Epidermal melanocyte (primary cell): ENCODE data around the gene DOP1A.

Experiments
- DNase-seq: peaks from one replicate; pipeline ENCODE4 v3.0.0; 2011; ENCODE audit warnings: low spot score; ENCODE audit not compliant: insufficient read length

Gene DOP1A

DNA sequence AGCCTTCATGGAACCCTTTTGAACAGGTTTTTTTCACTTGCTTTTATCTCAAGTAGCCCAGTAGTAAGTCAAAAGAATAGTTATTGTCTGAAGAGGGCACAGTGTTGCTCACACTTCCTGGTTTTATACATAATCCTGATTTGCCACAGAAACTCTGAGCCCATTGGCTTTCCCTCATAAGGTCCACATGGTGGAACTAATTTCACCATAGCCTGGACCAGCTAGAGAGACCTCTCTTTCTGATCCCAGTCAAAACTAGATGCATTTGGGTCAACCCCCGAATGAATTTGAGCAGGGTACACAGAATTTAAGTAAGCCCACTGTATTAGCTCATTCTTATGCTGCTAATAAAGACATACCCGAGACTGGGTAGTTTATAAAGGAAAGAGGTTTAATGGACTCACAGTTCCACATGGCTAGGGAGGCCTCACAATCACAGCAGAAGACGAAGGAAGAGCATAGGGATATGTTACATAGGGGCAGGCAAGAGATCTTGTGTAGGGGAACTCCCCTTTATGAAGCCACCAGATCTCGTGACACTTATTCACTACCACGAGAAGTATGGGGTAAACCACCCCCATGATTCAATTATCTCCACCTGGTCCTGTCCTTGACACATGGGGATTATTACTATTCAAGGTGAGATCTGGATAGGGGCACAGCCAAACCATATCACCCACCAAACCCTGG lies 131.8 kb downstream of the DOP1A start:
- DNase-seq: no peak

DNA sequence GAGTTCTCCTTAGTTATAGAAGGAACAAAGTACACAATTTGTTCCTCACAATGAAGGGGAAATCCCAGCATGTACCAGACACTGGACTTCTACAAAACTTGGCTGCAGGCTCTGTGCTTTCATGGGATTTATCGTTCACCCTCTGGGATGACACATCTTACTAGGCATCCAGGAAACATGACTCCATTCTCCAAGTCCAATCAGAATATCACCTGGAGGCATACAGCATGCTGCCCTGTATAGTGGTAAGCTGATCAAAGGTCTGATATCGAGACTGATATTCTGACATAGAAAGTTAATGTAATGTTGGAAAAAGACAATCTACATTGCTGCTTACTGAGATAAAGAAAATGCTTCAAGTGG lies 132.4 kb downstream of the DOP1A start:
- DNase-seq: no peak

DNA sequence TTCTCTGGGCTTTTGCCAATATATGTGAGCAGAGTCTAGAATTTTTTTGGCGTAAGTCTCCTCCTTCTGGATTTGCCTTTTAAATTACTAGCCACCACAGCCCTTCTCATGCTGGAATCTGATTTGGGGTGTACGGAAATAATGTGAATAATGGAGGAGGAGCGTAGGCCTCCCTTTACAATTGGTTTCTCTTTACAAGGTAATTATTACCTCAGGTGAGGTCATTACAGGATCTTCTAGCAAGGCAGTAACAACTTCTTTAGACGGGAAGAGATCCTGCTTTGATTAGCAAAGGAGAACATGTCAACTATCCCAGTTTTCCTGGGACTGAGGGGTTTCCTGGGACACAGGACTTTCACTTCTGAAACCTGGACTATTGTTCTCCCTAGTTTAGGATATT lies 134.6 kb downstream of the DOP1A start:
- DNase-seq: no peak

DNA sequence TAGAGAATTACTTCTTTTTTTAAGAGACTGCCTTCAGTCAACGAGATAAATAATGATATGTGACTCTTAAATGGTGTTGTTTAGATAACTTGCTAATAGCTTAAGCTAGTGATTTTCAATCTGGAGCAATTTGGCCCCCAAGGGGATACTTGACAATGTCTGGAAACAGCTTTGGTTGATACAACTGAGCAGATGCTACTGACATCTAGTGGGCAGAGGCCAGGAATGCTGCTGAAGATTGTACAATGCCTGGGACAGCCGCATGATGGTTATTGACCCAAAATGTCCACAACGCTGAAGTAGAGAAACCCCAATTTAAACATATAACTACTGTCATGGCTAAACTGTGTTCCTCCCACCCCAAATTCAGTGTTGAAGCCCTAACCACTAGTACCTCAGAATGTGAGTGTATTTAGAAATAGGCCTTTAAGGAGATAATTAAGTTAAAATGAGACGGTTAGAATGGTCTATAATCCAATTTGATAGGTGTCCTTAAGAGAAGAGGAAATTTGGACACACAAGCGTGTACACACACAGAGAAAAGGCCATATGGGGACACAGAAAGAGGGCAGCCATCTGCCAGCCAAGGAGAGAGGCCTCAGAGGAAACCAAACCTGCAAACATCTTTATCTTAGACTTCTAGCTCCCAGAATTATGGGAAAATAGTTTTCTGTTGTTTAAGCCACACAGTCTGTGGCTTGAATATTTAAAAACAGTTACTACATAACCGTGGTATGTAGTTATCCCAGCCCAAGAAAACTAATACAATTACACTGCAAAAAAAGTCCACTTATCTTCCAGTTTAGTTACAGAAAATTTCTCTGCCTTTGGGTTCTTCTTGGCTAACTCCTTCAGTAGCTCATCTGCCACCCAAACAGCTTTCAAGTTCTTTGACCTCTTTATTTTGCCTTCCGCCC lies 147.9 kb downstream of the DOP1A start:
- no peak for DNase-seq

DNA sequence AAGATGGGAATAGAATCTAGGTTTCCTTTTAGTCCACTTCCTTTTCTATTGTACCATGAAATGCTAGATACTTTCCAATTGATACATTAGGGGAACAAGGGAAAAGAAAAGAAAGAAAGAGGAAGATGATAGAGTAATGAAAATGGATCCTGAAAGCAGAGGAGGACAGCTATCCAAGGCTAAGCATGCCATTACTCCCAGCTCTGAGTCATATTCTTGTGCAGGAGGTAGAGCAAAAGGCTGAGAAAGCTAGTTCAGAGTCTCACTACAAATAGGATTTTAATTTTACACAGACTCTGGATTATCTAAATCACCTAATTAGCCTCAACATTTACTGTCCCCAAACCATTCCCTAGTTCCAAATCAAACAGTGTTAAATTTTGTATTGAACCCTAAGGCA lies 149.3 kb downstream of the DOP1A start:
- DNase-seq: no peak
